SK-N-SH (cell line): ENCODE results near the gene SPINT2. TPM values are rescaled to one million over a fixed set of nuclear protein-coding genes. Genes with fewer than 3 reads are reported as not detected.

Source experiments
- CTCF ChIA-PET: fragments of 300-600, 350-600 bp; formaldehyde crosslinking; extraction: SDS; loops from one replicate; lab custom pipeline; 2021; lab: Yijun Ruan, JAX
- POLR2A ChIA-PET: fragments of 350-600 bp; sonication (Branson Sonifier 250); formaldehyde crosslinking; extraction: SDS; loops from one replicate; lab custom pipeline; 2020; ENCODE audit warnings: antibody characterized with exemption, inconsistent platforms; lab: Yijun Ruan, JAX
- DNase-seq: peaks from one replicate; pipeline ENCODE4 v3.0.0; 2012
- H2AFZ ChIP-seq: fragments of 200-600 bp; sonication (generic); 2 replicates; pipeline ENCODE4 v1.8.1; 2016; ENCODE audit warnings: antibody characterized with exemption, mild to moderate bottlenecking, low read depth
- H3F3A ChIP-seq: fragments of 200-600 bp; sonication (generic); replicated peaks from 2 replicates; pipeline ENCODE3; 2016; ENCODE audit warnings: antibody characterized with exemption, mild to moderate bottlenecking; ENCODE audit not compliant: insufficient read depth
- H3K27ac ChIP-seq, 2 experiments: fragments of 200-500 bp in 1 of 2; fragments of 200-600 bp in 1 of 2; sonication (Bioruptor generic) in 1 of 2; sonication (generic), shearing (Covaris generic) in 1 of 2; 2 replicates each; pipeline versions ENCODE4 v1.5.1 to v1.6.1; 2014 to 2016; ENCODE audit warnings: low read depth in 2 of 2, inconsistent platforms in 1 of 2, low read length in 1 of 2, mild to moderate bottlenecking in 1 of 2, mixed read lengths in 1 of 2
- H3K27me3 ChIP-seq: fragments of 200-600 bp; sonication (generic), shearing (Covaris generic); 2 replicates; pipeline ENCODE4 v1.6.1; 2016; ENCODE audit warnings: mixed run types; ENCODE audit not compliant: insufficient read depth
- H3K36me3 ChIP-seq, 2 experiments: fragments of 200-500 bp in 1 of 2; fragments of 200-600 bp in 1 of 2; sonication (Bioruptor generic) in 1 of 2; sonication (generic) in 1 of 2; replicated peaks in 1 of 2; 2 replicates each; pipeline versions ENCODE3 to v1.5.1; 2014 to 2016; ENCODE audit warnings: low read length in 1 of 2, mild to moderate bottlenecking in 1 of 2; ENCODE audit not compliant: insufficient read depth in 2 of 2, control insufficient read depth in 1 of 2
- H3K4me1 ChIP-seq, 2 experiments: fragments of 200-500 bp in 1 of 2; fragments of 200-600 bp in 1 of 2; sonication (Bioruptor generic) in 1 of 2; sonication (generic), shearing (Covaris generic) in 1 of 2; 2 replicates each; pipeline versions ENCODE4 v1.5.1 to v1.6.1; 2014 to 2016; ENCODE audit warnings: low read depth in 1 of 2, low read length in 1 of 2, mixed run types in 1 of 2; ENCODE audit not compliant: insufficient read depth in 2 of 2, control insufficient read depth in 1 of 2
- H3K4me2 ChIP-seq: fragments of 200-600 bp; sonication (generic), shearing (Covaris generic); 2 replicates; pipeline ENCODE4 v1.6.1; 2017; ENCODE audit warnings: mixed run types
- H3K4me3 ChIP-seq, 2 experiments: fragments of 200-500 bp in 1 of 2; fragments of 200-600 bp in 1 of 2; sonication (Bioruptor generic) in 1 of 2; sonication (generic), shearing (Covaris generic) in 1 of 2; 2 replicates each; pipeline versions ENCODE4 v1.5.1 to v1.8.1; 2014 to 2016; ENCODE audit warnings: low read depth in 2 of 2, inconsistent platforms in 1 of 2, low read length in 1 of 2, mild to moderate bottlenecking in 1 of 2, mixed read lengths in 1 of 2, moderate library complexity in 1 of 2
- H3K79me2 ChIP-seq: fragments of 200-600 bp; sonication (generic); 2 replicates; pipeline ENCODE4 v1.8.1; 2017; ENCODE audit warnings: mild to moderate bottlenecking; ENCODE audit not compliant: insufficient read depth
- H3K9ac ChIP-seq: fragments of 200-600 bp; sonication (generic); 2 replicates; pipeline ENCODE4 v1.6.1; 2017; ENCODE audit warnings: mixed run types
- H3K9me2 ChIP-seq: fragments of 200-600 bp; sonication (generic); 2 replicates; pipeline ENCODE4 v1.6.1; 2017; ENCODE audit warnings: mixed run types
- H3K9me3 ChIP-seq: fragments of 200-600 bp; sonication (generic); 2 replicates; pipeline ENCODE4 v1.6.1; 2017; ENCODE audit warnings: mixed run types, mild to moderate bottlenecking, moderate library complexity
- H4K20me1 ChIP-seq: fragments of 200-600 bp; sonication (generic); 2 replicates; pipeline ENCODE4 v1.6.1; 2017; ENCODE audit warnings: mild to moderate bottlenecking, mixed run types; ENCODE audit not compliant: insufficient read depth
- CHD2 ChIP-seq: fragments of 150-350 bp; IDR thresholded peaks from 2 replicates; pipeline ENCODE4 v1.6.1; 2018; ENCODE audit warnings: low read length; ENCODE audit not compliant: partially characterized antibody
- FOXM1 ChIP-seq: IDR thresholded peaks from 2 replicates; pipeline ENCODE4 v1.4.0; 2012; ENCODE audit warnings: low read depth, mild to moderate bottlenecking
- GABPA ChIP-seq: IDR thresholded peaks from 2 replicates; pipeline ENCODE4 v1.4.0; 2012; ENCODE audit warnings: low read depth, mild to moderate bottlenecking
- GATA2 ChIP-seq: sonication (generic); formaldehyde crosslinking; IDR thresholded peaks from 2 replicates; pipeline ENCODE4 v1.5.0; 2020; ENCODE audit warnings: mild to moderate bottlenecking, missing genetic modification reagents
- JUND ChIP-seq: IDR thresholded peaks from 2 replicates; pipeline ENCODE4 v1.4.0; 2012
- MEF2A ChIP-seq: IDR thresholded peaks from 2 replicates; pipeline ENCODE4 v1.4.0; 2012; ENCODE audit warnings: low read depth, borderline replicate concordance
- MXI1 ChIP-seq: IDR thresholded peaks from 2 replicates; pipeline ENCODE4 v1.6.1; 2012; ENCODE audit warnings: mild to moderate bottlenecking, low read depth, low read length, improper control_type of control experiment
- POLR2AphosphoS5 ChIP-seq: IDR thresholded peaks from 2 replicates; pipeline ENCODE4 v1.6.1; 2012; ENCODE audit warnings: low read depth, low read length
- RAD21 ChIP-seq: IDR thresholded peaks from 2 replicates; pipeline ENCODE4 v1.6.1; 2012; ENCODE audit warnings: mild to moderate bottlenecking, low read length
- RFX5 ChIP-seq: IDR thresholded peaks from 2 replicates; pipeline ENCODE4 v1.6.1; 2012; ENCODE audit warnings: mild to moderate bottlenecking, improper control_type of control experiment, low read length
- RXRA ChIP-seq: IDR thresholded peaks from 2 replicates; pipeline ENCODE4 v1.4.0; 2012; ENCODE audit warnings: low read depth, mild to moderate bottlenecking, borderline replicate concordance
- SMC3 ChIP-seq: IDR thresholded peaks from 2 replicates; pipeline ENCODE4 v1.6.1; 2012; ENCODE audit warnings: low read depth, low read length, improper control_type of control experiment
- TCF12 ChIP-seq: IDR thresholded peaks from 2 replicates; pipeline ENCODE4 v1.4.0; 2012
- YY1 ChIP-seq: IDR thresholded peaks from 2 replicates; pipeline ENCODE4 v1.4.0; 2012; ENCODE audit warnings: low read depth, mild to moderate bottlenecking
- WGBS: methylation state at CpG from one replicate; pipeline ENCODE4 v1.1.6; 2017; ENCODE audit warnings: low lambda C conversion rate; 5-methylcytosine and 5-hydroxymethylcytosine counted together
- polyA plus RNA-seq, 3 experiments: library from polyadenylated mRNA; depleted of rRNA; stranded (reverse); fragments of >200 nt; gene quantifications; 2 replicates each; pipeline ENCODE4 v1.2.3, GENCODE V29; 2012
- TF ChIP-seq, protein P1 (sequence below): fragments of 200-600 bp; sonication (generic); IDR thresholded peaks from 2 replicates; pipeline ENCODE4 v1.6.1; 2017; ENCODE audit warnings: antibody characterized with exemption, mild to moderate bottlenecking, moderate library complexity
- TF ChIP-seq, protein P2 (sequence below): IDR thresholded peaks from 2 replicates; pipeline ENCODE4 v1.4.0; 2012; ENCODE audit warnings: low read depth, borderline replicate concordance
- TF ChIP-seq, protein P3 (sequence below): IDR thresholded peaks from 2 replicates; pipeline ENCODE4 v1.4.0; 2012; ENCODE audit warnings: low read depth, borderline replicate concordance
- TF ChIP-seq, protein P4 (sequence below): IDR thresholded peaks from 2 replicates; pipeline ENCODE4 v1.4.0; 2012; ENCODE audit warnings: low read depth
- TF ChIP-seq, protein P5 (sequence below): fragments of 150-350 bp; IDR thresholded peaks from 2 replicates; pipeline ENCODE4 v1.6.1; 2017; ENCODE audit warnings: antibody characterized with exemption, low read length, low read depth, borderline replicate concordance
- TF ChIP-seq, protein P6 (sequence below): IDR thresholded peaks from 2 replicates; pipeline ENCODE4; 2012

The SPINT2 gene
- polyA plus RNA-seq, 1 of the 3 experiments (the other 2 are of a cell fraction) = 1.0 TPM

DNA sequence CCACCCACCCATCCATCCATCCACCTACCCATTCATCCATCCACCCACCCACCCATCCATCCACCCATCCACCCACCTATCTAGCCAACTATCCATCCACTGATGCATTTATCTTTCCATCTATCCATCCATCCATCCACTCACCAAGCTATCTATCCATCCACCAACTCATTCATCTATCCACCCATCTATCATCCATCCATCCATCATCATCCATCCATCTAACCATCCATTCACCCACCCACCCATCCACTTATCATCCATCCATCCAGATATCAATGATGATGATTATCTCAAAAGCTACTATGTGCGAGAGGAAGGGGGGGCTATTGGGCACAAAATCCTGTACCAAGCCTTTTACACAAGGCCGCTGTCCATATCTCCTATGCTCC is 45.9 kb downstream of the SPINT2 start:
- H3K4me3 ChIP-seq = no peak overlapping the region
- TF ChIP-seq TCF12 (no peak), POLR2AphosphoS5 (no peak), RAD21 (no peak), SMC3 (no peak), GABPA (no peak), MEF2A (no peak), RFX5 (no peak)
- TF ChIP-seq, protein P1, sequence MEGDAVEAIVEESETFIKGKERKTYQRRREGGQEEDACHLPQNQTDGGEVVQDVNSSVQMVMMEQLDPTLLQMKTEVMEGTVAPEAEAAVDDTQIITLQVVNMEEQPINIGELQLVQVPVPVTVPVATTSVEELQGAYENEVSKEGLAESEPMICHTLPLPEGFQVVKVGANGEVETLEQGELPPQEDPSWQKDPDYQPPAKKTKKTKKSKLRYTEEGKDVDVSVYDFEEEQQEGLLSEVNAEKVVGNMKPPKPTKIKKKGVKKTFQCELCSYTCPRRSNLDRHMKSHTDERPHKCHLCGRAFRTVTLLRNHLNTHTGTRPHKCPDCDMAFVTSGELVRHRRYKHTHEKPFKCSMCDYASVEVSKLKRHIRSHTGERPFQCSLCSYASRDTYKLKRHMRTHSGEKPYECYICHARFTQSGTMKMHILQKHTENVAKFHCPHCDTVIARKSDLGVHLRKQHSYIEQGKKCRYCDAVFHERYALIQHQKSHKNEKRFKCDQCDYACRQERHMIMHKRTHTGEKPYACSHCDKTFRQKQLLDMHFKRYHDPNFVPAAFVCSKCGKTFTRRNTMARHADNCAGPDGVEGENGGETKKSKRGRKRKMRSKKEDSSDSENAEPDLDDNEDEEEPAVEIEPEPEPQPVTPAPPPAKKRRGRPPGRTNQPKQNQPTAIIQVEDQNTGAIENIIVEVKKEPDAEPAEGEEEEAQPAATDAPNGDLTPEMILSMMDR = no peak
- TF ChIP-seq, protein P2, sequence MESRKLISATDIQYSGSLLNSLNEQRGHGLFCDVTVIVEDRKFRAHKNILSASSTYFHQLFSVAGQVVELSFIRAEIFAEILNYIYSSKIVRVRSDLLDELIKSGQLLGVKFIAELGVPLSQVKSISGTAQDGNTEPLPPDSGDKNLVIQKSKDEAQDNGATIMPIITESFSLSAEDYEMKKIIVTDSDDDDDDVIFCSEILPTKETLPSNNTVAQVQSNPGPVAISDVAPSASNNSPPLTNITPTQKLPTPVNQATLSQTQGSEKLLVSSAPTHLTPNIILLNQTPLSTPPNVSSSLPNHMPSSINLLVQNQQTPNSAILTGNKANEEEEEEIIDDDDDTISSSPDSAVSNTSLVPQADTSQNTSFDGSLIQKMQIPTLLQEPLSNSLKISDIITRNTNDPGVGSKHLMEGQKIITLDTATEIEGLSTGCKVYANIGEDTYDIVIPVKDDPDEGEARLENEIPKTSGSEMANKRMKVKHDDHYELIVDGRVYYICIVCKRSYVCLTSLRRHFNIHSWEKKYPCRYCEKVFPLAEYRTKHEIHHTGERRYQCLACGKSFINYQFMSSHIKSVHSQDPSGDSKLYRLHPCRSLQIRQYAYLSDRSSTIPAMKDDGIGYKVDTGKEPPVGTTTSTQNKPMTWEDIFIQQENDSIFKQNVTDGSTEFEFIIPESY = no peak
- H4K20me1 ChIP-seq = no peaks in the 10 kb centered on the region
- H3K36me3 ChIP-seq = peaks cover 0 to 6% of the 10 kb centered on the region in 2 experiments
- POLR2A ChIA-PET = no interaction called here
- H2AFZ ChIP-seq = no peak overlapping the region
- no peaks in the 10 kb centered on the region for H3K27me3 ChIP-seq
- H3K9ac ChIP-seq = no peak overlapping the region
- H3K27ac ChIP-seq = no peak overlapping the region
- H3K4me2 ChIP-seq = no peak overlapping the region
- H3F3A ChIP-seq = no peaks in the 10 kb centered on the region
- WGBS = 100% methylated on average over 2 of the region's 2 CpGs
- H3K4me1 ChIP-seq = peaks cover 0 to 2% of the 10 kb centered on the region in 2 experiments; a peak in 1 of 4 replicates
- H3K9me2 ChIP-seq = no peaks in the 10 kb centered on the region
- no peaks in the 10 kb centered on the region for H3K9me3 ChIP-seq
- peaks cover 41% of the 10 kb centered on the region for H3K79me2 ChIP-seq
- CTCF ChIA-PET = interaction anchor here (1.1 kb wide), 1 partner anchor 25 kb away, joined by 5 read pairs; the partner anchor contains the start of gene CATSPERG
- no peak for DNase-seq

DNA sequence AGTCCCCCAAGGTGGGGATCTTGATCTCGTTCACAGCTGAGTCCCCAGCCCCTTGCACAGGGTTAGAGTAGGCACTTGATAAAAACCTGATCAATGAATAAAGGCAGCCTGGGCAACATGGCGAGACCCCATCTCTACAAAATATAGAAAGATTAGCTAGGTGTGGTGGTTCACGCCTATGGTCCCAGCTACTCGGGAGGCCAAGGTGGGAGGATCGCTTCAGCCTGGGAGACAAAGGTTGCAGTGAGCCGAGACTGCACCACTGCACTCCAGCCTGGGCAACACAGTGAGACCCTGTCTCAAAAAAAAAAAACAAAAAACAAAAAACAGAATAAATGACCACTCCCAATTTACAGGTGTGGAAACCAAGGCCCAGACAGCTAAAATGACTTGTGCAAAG is 46.6 kb downstream of the SPINT2 start:
- H3K4me2 ChIP-seq = no peak overlapping the region
- no peak for DNase-seq
- H3K27me3 ChIP-seq = no peaks in the 10 kb centered on the region
- H3K9ac ChIP-seq = no peak overlapping the region
- H3K9me2 ChIP-seq = no peaks in the 10 kb centered on the region
- no peaks in the 10 kb centered on the region for H3K9me3 ChIP-seq
- H2AFZ ChIP-seq = no peak overlapping the region
- CTCF ChIA-PET = interaction anchor here (0.6 to 1.1 kb wide), 3 partner anchors 24 to 280 kb away, joined by 3 to 5 read pairs (median 3); partner anchors contain the start of gene CATSPERG
- H3F3A ChIP-seq = no peaks in the 10 kb centered on the region
- H3K4me3 ChIP-seq = no peak overlapping the region
- WGBS = 98% methylated on average over 6 of the region's 6 CpGs
- no peak overlapping the region for H3K27ac ChIP-seq
- peaks cover 0 to 6% of the 10 kb centered on the region in 2 experiments for H3K36me3 ChIP-seq
- H4K20me1 ChIP-seq = no peaks in the 10 kb centered on the region
- peaks cover 43% of the 10 kb centered on the region for H3K79me2 ChIP-seq
- H3K4me1 ChIP-seq = peaks cover 0 to 2% of the 10 kb centered on the region in 2 experiments; a peak in 1 of 4 replicates
- POLR2A ChIA-PET = no interaction called here
- TF ChIP-seq RAD21 (no peak), GATA2 (CRISPR knock-in tag) (no peak), YY1 (no peak), CHD2 (no peak), MXI1 (no peak), FOXM1 (no peak), SMC3 (no peak), TCF12 (no peak), RFX5 (no peak), JUND (no peak), RXRA (no peak)
- TF ChIP-seq, protein P3, sequence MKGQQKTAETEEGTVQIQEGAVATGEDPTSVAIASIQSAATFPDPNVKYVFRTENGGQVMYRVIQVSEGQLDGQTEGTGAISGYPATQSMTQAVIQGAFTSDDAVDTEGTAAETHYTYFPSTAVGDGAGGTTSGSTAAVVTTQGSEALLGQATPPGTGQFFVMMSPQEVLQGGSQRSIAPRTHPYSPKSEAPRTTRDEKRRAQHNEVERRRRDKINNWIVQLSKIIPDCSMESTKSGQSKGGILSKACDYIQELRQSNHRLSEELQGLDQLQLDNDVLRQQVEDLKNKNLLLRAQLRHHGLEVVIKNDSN = no peak
- TF ChIP-seq, protein P4, sequence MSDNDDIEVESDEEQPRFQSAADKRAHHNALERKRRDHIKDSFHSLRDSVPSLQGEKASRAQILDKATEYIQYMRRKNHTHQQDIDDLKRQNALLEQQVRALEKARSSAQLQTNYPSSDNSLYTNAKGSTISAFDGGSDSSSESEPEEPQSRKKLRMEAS = no peak
- TF ChIP-seq, protein P5, sequence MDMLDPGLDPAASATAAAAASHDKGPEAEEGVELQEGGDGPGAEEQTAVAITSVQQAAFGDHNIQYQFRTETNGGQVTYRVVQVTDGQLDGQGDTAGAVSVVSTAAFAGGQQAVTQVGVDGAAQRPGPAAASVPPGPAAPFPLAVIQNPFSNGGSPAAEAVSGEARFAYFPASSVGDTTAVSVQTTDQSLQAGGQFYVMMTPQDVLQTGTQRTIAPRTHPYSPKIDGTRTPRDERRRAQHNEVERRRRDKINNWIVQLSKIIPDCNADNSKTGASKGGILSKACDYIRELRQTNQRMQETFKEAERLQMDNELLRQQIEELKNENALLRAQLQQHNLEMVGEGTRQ = no peak
- TF ChIP-seq, protein P6, sequence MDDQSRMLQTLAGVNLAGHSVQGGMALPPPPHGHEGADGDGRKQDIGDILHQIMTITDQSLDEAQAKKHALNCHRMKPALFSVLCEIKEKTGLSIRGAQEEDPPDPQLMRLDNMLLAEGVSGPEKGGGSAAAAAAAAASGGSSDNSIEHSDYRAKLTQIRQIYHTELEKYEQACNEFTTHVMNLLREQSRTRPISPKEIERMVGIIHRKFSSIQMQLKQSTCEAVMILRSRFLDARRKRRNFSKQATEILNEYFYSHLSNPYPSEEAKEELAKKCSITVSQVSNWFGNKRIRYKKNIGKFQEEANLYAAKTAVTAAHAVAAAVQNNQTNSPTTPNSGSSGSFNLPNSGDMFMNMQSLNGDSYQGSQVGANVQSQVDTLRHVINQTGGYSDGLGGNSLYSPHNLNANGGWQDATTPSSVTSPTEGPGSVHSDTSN = no peak
